Measurements from ENCODE around the gene CDC42.

GRCh38 chr1:22128392-22128791, 75.9 kb downstream of the CDC42 start:
- TF ChIP-seq TAF1 (IDR thresholded peaks at IDR 0.05; ENCODE audit: low read depth, low read length) (no peak), POLR2A (IDR thresholded peaks at IDR 0.05; ENCODE audit: low read depth, low read length) (no peak)
